ENCODE measurements around the gene PLOD1. TPM values are rescaled to one million over a fixed set of nuclear protein-coding genes. Genes with fewer than 3 reads are reported as not detected.

PLOD1 gene
- total and polyA plus RNA-seq, 8 donors: 8.2 to 56.2 (median 35.2) TPM

DNA sequence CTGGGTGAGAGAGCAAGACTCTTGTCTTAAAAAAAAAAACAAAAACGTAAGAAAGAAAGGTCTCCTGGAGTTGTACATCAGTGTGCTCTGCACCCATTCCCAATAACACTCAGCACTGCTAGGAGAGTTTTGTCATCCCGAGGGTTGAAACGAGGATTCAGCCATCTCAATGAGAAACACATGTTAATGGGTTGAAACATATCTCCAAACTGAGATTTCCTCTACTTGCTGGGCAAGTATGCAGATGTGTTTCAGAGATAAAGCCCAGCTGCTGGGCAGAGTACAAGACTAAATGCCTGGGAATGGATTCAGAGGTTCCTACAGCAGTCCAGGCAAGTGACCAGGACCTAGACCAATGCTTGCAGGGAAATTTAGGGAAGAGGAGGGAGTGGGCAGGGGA is 43.1 kb downstream of the PLOD1 start:
- 41 to 69% (median 54%) methylated on average over 3 of the region's 3 CpGs for whole genome bisulfite sequencing, 5 donors
- TF ChIP-seq POLR2AphosphoS5 (IDR thresholded peaks at IDR 0.05) (no peak), EP300 (IDR thresholded peaks at IDR 0.05) (no peak), POLR2A (IDR thresholded peaks at IDR 0.05) (no peak)
- TF ChIP-seq, protein P1, sequence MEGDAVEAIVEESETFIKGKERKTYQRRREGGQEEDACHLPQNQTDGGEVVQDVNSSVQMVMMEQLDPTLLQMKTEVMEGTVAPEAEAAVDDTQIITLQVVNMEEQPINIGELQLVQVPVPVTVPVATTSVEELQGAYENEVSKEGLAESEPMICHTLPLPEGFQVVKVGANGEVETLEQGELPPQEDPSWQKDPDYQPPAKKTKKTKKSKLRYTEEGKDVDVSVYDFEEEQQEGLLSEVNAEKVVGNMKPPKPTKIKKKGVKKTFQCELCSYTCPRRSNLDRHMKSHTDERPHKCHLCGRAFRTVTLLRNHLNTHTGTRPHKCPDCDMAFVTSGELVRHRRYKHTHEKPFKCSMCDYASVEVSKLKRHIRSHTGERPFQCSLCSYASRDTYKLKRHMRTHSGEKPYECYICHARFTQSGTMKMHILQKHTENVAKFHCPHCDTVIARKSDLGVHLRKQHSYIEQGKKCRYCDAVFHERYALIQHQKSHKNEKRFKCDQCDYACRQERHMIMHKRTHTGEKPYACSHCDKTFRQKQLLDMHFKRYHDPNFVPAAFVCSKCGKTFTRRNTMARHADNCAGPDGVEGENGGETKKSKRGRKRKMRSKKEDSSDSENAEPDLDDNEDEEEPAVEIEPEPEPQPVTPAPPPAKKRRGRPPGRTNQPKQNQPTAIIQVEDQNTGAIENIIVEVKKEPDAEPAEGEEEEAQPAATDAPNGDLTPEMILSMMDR (IDR thresholded peaks at IDR 0.05): no peak
- no peaks in the 10 kb centered on the region for H3K27me3 ChIP-seq
- no peaks in the 10 kb centered on the region for H3K9me3 ChIP-seq
- peaks cover 12 to 50% (median 41%) of the 10 kb centered on the region in 4 donors for H3K36me3 ChIP-seq
- no peak overlapping the region for H3K27ac ChIP-seq
- no peak for DNase-seq
- H3K4me1 ChIP-seq: peaks cover 26 to 37% (median 33%) of the 10 kb centered on the region in 4 donors
- H3K4me3 ChIP-seq: no peak overlapping the region
- intact Hi-C loops (cut with DNase I; ENCODE audit: low total_unique reads): loop anchor here (10.0 kb wide), 1 partner anchor 63 kb away; no protein-coding TSS in a partner anchor

DNA sequence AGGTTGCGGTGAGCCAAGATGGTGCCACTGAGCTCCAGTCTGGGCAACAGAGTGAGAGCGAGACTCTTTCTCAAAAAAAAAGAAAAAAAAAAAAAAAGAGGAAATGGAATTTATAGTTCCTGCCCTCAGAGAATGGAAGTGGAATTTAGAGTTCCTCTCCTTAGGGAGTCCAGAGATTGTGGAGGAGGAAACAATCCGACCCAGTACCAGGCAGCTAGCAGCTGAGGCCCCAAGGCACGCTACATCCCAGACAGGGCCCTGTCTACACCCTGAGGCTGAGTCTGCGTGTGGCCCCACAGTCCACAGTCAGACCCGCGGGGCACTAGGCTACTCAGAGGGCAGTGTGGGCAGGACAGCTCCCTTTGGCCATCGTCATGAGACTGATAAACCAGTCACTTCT is 43.8 kb downstream of the PLOD1 start:
- WGBS, 5 donors: 79 to 90% (median 84%) methylated on average over 8 of the region's 8 CpGs
- Histone ChIP-seq H3K4me3 (no peak overlapping the region), H3K36me3 (peaks cover 12 to 50% (median 41%) of the 10 kb centered on the region in 4 donors), H3K27ac (peak overlapping the region in 1 of 5 donors; percentile 100), H3K9me3 (no peaks in the 10 kb centered on the region), H3K4me1 (peaks cover 32 to 44% (median 40%) of the 10 kb centered on the region in 4 donors), H3K27me3 (no peaks in the 10 kb centered on the region)
- DNase-seq: no peak
- TF ChIP-seq POLR2A (IDR thresholded peaks at IDR 0.05) (no peak), EP300 (IDR thresholded peaks at IDR 0.05) (no peak)
- TF ChIP-seq, protein P1 (IDR thresholded peaks at IDR 0.05): no peak
- intact Hi-C loops (cut with DNase I; ENCODE audit: low total_unique reads): loop anchor here (10.0 kb wide), 1 partner anchor 64 kb away; no protein-coding TSS in a partner anchor

DNA sequence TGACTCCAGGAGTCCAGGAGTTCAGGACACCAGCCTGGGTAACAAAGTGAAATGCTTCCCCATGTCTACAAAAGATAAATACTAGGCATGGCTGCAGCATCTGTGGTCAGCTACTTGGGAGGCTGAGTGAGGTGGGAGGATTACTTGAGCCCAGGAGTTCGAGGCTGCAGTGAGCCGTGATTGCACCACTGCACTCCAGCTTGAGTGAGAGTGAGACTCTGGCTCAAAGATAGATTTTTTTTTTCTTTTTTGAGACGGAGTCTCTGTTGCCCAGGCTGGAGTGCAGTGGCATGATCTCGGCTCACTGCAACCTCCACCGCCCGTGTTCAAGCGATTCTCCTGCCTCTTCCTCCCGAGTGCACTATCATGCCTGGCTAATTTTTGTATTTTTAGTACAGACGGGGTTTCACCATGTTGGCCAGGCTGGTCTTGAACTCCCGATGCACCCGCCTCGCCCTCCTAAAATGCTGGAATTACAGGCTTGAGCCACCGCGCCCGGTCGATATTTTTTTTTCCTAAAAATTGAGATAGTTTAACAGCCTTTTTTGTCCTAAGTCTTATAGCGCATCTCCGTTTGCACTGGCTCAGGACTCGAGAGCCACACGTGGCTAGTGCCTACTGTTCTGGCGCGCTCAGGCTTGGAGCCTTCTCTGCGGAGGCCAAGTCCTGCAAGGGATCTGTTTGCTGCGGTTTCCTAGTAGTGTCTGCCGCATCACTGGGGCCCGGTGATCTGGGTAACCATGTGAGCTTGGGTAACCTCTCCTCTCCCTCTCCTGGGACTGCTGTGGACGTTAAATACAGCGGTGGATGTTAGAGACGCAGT is 44.7 kb downstream of the PLOD1 start:
- Histone ChIP-seq H3K9me3 (no peaks in the 10 kb centered on the region), H3K4me1 (peaks cover 41 to 53% (median 49%) of the 10 kb centered on the region in 4 donors), H3K4me3 (peak overlapping the region; percentile 80 to 100 (median 96)), H3K27me3 (no peaks in the 10 kb centered on the region), H3K27ac (peak overlapping the region; percentile 81 to 100 (median 96)), H3K36me3 (peaks cover 13 to 49% (median 41%) of the 10 kb centered on the region in 4 donors)
- DNase-seq: peak in 1 of 2 donors; percentile 32
- TF ChIP-seq POLR2A (IDR thresholded peaks at IDR 0.05) (no peak), POLR2AphosphoS5 (IDR thresholded peaks at IDR 0.05) (no peak), EP300 (IDR thresholded peaks at IDR 0.05) (no peak)
- intact Hi-C loops (cut with DNase I; ENCODE audit: low total_unique reads): loop anchor here (10.0 kb wide), 1 partner anchor 64 kb away; no protein-coding TSS in a partner anchor
- 46 to 51% (median 51%) methylated on average over 28 to 29 of the region's 29 CpGs for WGBS, 5 donors

DNA sequence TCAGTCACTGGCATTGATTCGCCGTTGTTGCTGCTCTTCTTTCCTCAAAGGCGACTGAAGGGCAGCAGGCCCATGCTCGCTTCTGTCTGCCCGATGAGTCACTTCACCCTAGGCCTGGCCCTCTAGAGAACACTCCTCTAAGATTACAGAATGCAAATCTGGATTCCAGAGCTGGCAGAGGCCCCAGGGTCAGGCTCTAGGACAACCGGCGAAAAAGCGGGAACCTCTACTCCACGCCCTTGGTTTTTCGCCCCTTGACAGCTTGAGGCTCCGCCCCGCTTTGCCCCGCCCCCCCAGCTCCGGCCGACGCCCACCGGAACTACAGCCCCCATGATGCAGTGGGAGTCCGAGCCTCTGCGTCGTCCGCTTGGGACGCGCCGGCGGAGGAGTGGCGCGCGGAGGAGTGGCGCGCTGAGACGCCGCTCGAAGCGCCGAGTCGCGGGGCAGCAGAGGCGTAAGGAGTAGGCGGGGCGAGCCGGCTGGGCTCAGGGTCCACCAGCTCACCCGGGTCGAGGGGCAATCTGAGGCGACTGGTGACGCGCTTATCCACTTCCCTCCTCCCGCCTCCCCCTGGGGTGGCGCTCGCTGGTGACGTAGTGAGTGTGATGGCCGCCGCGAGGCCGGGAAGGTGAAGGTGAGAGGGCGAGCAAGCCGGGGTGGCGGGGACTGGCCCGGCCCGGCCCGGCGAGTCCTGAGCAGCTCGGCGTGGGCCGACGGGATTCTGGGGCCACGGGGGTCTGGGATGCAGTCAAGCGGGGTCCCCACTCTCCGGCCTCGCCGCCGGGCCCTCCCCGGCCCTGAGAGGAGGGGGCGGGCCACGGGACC is 45.5 kb downstream of the PLOD1 start, which contains the start of gene MFN2:
TSS of gene MFN2 (plus strand) at position 594 of the 825 bp plus-strand sequence. CDS start 8,725 bp downstream, outside the sequence.
- TF ChIP-seq POLR2A (IDR thresholded peaks at IDR 0.05) (no peak), POLR2AphosphoS5 (IDR thresholded peaks at IDR 0.05) (peak; percentile 62 to 93 (median 92)), EP300 (IDR thresholded peaks at IDR 0.05) (peak; percentile 50)
- H3K27ac ChIP-seq: peak within 1 kb of the TSS; percentile 81 to 100 (median 96)
- no peaks in the 10 kb centered on the region for H3K27me3 ChIP-seq
- DNase-seq: peak; percentile 95 to 99
- peaks cover 50 to 61% (median 57%) of the 10 kb centered on the region in 4 donors for H3K4me1 ChIP-seq
- H3K36me3 ChIP-seq: peaks cover 18 to 49% (median 41%) of the 10 kb centered on the region in 4 donors
- H3K4me3 ChIP-seq: peak within 1 kb of the TSS; percentile 80 to 100 (median 96)
- intact Hi-C loops (cut with DNase I; ENCODE audit: low total_unique reads): loop anchor here (10.0 kb wide), 1 partner anchor 65 kb away; no protein-coding TSS in a partner anchor
- no peaks in the 10 kb centered on the region for H3K9me3 ChIP-seq
- WGBS, 5 donors: 0 to 1% (median 1%) methylated on average over 8 to 74 of the region's 74 CpGs

DNA sequence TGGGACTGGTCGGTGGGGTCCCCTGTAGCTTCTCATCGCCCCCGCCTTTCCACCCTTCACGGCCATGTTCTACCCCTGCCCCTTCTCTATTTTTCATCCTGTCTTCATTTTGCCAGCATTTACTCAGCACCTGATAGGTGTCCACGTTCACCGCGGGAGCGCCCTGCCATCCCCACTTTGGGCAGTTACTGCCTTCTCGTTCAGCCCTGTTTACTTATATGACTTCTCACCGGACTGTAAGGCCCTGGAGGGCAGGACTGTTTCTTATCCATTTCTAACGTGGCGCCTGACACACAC is 46.1 kb downstream of the PLOD1 start:
- intact Hi-C loops (cut with DNase I; ENCODE audit: low total_unique reads): no loop called here
- Histone ChIP-seq H3K27ac (peak overlapping the region; percentile 81 to 100 (median 96)), H3K4me3 (peak overlapping the region; percentile 80 to 100 (median 96)), H3K36me3 (peaks cover 16 to 48% (median 39%) of the 10 kb centered on the region in 4 donors), H3K4me1 (peaks cover 50 to 67% (median 61%) of the 10 kb centered on the region in 4 donors), H3K9me3 (no peaks in the 10 kb centered on the region), H3K27me3 (no peaks in the 10 kb centered on the region)
- 0 to 1% (median 0%) methylated on average over 12 of the region's 12 CpGs for WGBS, 5 donors
- TF ChIP-seq, protein P1 (IDR thresholded peaks at IDR 0.05): no peak
- TF ChIP-seq EP300 (IDR thresholded peaks at IDR 0.05) (no peak), POLR2A (IDR thresholded peaks at IDR 0.05) (no peak), POLR2AphosphoS5 (IDR thresholded peaks at IDR 0.05) (no peak)
- no peak for DNase-seq
